ENCODE results near the gene C1orf74. TPM values are rescaled to one million over a fixed set of nuclear protein-coding genes. Genes with fewer than 3 reads are reported as not detected.

The C1orf74 gene
- 1.3 to 1.7 TPM (median 1.6 TPM) in 5 replicates for total RNA-seq (2022; extraction: Qiagen RNA extraction; ENCODE audit: low read depth)

DNA sequence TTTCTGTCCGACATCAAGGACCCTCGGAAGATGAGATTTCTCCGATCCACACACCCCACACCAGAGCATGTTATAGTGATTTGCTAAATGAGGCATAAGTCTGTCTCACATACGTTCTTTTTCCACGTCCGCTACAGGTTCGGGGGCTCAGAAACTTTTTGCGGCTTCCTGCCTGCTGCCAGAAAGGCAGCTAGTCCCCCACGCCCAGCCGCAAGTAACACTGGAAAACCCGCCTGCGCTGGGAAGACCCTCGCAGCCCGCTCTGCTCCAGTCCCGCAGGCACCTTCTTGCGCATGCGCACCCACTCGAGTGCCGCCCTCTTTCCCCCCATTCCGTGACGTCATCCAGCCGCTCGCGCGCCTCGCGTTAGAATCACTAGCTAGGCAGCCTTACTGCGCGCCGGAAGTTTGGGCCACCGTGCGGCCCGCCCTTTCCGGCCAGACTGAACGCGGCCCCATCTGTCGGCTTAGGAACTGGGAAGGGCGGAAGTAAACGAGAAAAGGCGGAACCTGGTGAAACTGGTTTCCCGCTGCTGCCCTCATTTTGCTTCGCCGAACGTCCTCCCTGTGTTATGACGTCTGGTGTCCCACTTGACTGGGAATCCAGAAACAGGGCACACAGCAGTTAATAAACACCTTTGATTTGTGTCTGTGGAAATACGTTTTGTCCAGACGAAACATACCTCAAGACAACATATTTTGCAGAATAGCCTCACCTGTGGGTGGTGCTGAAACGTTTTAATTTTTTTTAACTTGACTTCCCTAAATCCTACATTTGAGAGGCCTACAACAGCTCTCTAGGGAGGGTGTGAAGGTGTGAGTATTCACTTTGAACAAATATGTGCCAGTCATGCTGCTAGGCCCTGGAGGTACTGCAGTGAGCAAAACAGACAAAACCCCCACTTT is at the start of gene C1orf74:
C1orf74 (minus strand) TSS at position 295 of the 905 bp plus-strand sequence. CDS start 925 bp downstream, outside the sequence.

DNA sequence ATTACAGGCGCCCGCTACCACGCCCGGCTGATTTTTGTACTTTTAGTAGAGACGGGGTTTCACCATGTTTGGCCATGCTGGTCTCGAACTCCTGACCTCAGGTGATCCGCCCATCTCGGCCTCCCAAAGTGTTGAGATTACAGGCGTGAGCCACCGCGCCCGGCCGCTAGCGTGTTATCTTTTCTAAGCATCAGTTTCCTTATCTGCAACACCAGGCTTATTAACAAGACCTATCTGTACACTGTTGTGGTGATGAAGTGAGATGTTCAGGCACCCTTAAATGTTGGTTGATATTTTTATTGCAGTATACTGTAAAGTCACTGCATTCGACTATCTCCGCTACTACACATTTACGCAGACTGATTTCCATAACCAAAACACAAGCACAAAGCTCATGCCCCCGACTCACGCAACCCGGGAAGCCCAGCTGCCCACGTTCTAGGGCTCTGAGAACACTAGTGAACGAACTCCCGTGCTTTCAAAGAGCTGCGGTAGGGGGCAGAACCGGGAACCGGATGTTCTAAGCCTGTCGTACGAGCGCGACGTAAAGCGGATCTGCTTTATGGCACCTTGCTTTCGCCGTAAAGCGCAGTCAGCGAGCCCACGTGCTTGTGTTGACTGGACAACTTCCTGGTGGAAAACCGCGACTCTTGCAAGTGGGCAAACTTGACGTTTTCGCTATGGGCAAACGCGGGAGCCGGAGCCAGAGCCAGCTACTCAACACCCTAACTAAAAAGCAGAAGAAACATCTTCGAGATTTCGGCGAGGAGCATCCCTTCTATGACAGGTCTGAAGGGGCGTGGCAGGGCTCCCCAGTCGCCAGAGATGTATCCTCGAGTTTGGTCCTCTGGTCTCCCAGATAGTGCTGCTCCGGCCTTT is 43.3 kb upstream of the C1orf74 start, which contains the start of gene UTP25:
UTP25 (plus strand) TSS at position 589 of the 879 bp plus-strand sequence; CDS start at position 681, 92 bp downstream.

DNA sequence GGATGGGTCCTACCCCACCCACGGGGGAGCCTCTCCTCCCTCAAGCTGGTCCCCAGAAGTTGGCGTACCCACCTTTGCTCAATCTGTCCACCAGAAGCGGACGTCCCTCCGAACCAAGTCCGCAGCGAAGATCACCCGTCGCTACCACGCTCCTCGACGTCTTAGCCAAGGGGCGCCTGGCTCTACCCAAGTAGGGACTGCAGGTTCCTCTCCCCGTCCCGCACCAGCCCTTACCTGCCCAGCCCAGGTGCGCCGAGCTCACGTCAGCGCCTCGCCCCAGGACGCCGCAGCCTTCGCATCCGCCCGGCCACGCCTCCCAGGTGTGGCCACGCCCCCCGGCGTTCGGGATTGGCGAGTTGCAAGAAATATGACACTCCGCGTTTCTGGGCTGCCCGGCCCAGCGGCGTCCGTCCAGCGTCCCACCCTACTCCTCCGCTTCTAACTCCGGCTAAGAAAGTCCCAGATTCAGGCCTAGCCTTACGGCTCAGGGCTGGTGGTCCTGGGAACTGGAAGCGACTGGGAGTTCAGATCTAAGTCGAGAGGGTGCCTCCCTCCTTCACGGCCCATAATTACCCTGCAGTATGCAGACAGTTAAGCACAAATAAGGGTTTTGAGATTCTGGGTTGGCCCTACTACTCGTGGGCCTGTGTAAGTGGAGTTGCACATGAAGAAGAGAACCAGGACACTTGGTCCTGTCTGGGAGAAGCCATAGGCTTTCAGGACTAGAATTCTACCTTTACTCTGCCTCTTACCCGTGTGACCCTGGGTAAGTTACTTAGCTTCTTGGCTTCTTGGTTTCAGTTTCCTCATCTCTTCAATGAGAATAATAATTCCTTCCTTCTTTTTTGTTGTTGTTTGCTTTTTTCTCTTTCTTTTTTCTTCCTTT is 21.8 kb upstream of the C1orf74 start, which contains the start of gene IRF6:
IRF6 (minus strand) TSS at position 268 of the 886 bp plus-strand sequence. CDS start 4,729 bp downstream, outside the sequence.

DNA sequence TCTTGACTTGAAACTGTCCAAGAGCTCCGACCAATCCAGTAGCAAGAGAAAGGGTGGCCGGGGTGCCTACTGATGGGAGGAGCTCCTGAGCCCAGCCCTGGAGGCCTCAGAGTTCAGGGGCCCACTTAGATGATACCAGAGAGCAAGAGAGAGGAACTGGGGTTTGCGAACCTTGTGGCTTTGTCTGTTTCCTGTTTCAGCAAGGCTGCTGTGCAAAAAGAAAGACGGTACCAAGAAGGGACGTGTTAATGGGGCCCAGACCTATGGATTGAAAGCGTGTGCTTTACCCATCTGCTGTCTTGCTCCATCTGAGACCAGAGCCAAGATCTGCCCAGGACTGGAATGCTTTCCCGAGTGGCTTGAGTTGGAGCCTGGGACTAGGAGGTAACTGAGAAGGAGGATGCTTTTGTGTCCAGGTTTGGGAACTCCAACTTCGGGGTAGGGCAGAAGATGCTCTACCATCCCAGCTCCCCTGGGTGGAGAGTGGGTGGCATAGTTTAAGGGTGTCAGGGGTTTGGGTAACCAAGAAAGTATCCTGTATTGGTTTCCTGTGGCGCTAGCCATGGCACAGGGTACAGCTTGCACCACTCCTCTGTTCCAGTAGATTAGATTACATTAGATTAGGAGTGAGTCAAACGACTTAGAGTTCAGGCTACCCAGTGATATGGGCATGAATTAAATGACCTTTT is 28.3 kb downstream of the C1orf74 start, which contains the start of gene TRAF3IP3:
TRAF3IP3 (plus strand) TSS at position 128 of the 689 bp plus-strand sequence. CDS start 3,987 bp downstream, outside the sequence.

Other genes with a start within 250 kb of the C1orf74 start
- 0.22 to 0.50 TPM (median 0.43 TPM) in 5 replicates for gene CAMK1G, start 200.8 kb downstream of the C1orf74 start, total RNA-seq (2022; extraction: Qiagen RNA extraction; ENCODE audit: low read depth)
- gene LAMB3, start 132.1 kb downstream of the C1orf74 start, total RNA-seq (2022; extraction: Qiagen RNA extraction; ENCODE audit: low read depth) = 20.1 to 24.5 TPM (median 21.1 TPM) in 5 replicates
- 2.2 to 3.8 TPM (median 3.2 TPM) in 5 replicates for gene G0S2, start 109.1 kb downstream of the C1orf74 start, total RNA-seq (2022; extraction: Qiagen RNA extraction; ENCODE audit: low read depth)
- gene HSD11B1, start 79.7 kb downstream of the C1orf74 start, total RNA-seq (2022; extraction: Qiagen RNA extraction; ENCODE audit: low read depth) = not detected in 5 replicates
- not detected in 5 replicates for gene TRAF3IP3, start 28.5 kb downstream of the C1orf74 start, total RNA-seq (2022; extraction: Qiagen RNA extraction; ENCODE audit: low read depth)
- 0.08 to 0.11 TPM (median 0.08 TPM) in 5 replicates for gene IRF6, start 21.6 kb upstream of the C1orf74 start, total RNA-seq (2022; extraction: Qiagen RNA extraction; ENCODE audit: low read depth)
- 10.7 to 13.1 TPM (median 11.9 TPM) in 5 replicates for gene UTP25, start 43.4 kb upstream of the C1orf74 start, total RNA-seq (2022; extraction: Qiagen RNA extraction; ENCODE audit: low read depth)
- 0.03 to 0.11 TPM (median 0.06 TPM) in 5 replicates for gene SYT14, start 153.7 kb upstream of the C1orf74 start, total RNA-seq (2022; extraction: Qiagen RNA extraction; ENCODE audit: low read depth)